PFSK-1 (cell line): ENCODE measurements around the gene TLNRD1.

Experiments used
- FOXP2 ChIP-seq: optimal IDR thresholded peaks from 2 replicates; pipeline ENCODE3; 2011; ENCODE audit warnings: borderline replicate concordance, control low read depth, inconsistent platforms; ENCODE audit not compliant: insufficient read depth; ENCODE audit errors: extremely low read length, extremely low read depth
- POLR2AphosphoS5 ChIP-seq: IDR thresholded peaks from 2 replicates; pipeline ENCODE4 v1.6.1; 2012; ENCODE audit warnings: low read depth, mild to moderate bottlenecking, control low read depth, low read length, moderate library complexity
- REST ChIP-seq, 2 experiments: IDR thresholded peaks; 2 replicates each; pipeline versions ENCODE4 v1.6.1 to v1.8.0; 2011 to 2012; ENCODE audit warnings: low read depth in 2 of 2, low read length in 2 of 2, control low read depth in 1 of 2, inconsistent platforms in 1 of 2, mild to moderate bottlenecking in 1 of 2, moderate library complexity in 1 of 2; ENCODE audit not compliant: insufficient read depth in 1 of 2
- SIN3A ChIP-seq: IDR thresholded peaks from 2 replicates; pipeline ENCODE4 v1.6.1; 2012; ENCODE audit warnings: mild to moderate bottlenecking, low read length, moderate library complexity, borderline replicate concordance; ENCODE audit not compliant: insufficient read depth
- TAF1 ChIP-seq: IDR thresholded peaks from 2 replicates; pipeline ENCODE4 v1.6.1; 2012; ENCODE audit warnings: low read length, control low read depth, borderline replicate concordance; ENCODE audit not compliant: insufficient read depth

The TLNRD1 gene

GRCh38 chr15:80985981-80986380, 14.7 kb upstream of the TLNRD1 start:
- TF ChIP-seq SIN3A (no peak), REST (IDR thresholded peaks at IDR 0.05; ENCODE audit: insufficient read depth in 1 of 2, low read depth in 2 of 2, low read length in 2 of 2) (no peak), FOXP2 (no peak), TAF1 (no peak)

- no peak for TF ChIP-seq FOXP2
- no peak for TF ChIP-seq TAF1
- no peak for TF ChIP-seq REST (IDR thresholded peaks at IDR 0.05; ENCODE audit: insufficient read depth in 1 of 2, low read depth in 2 of 2, low read length in 2 of 2)
- no peak for TF ChIP-seq POLR2AphosphoS5
- TF ChIP-seq SIN3A = no peak
Observed at GRCh38 chr15:80986487-80986886, 14.2 kb upstream of the TLNRD1 start.

GRCh38 chr15:80988148-80988796, 12.5 kb upstream of the TLNRD1 start:
- TF ChIP-seq TAF1 (no peak), REST (IDR thresholded peaks at IDR 0.05; ENCODE audit: insufficient read depth in 1 of 2, low read depth in 2 of 2, low read length in 2 of 2) (no peak), SIN3A (no peak), FOXP2 (no peak), POLR2AphosphoS5 (no peak)

GRCh38 chr15:80989081-80989517, 11.6 kb upstream of the TLNRD1 start:
- no peak for TF ChIP-seq TAF1
- TF ChIP-seq POLR2AphosphoS5 = no peak
- TF ChIP-seq FOXP2 = no peak
- TF ChIP-seq SIN3A = no peak
- TF ChIP-seq REST (IDR thresholded peaks at IDR 0.05; ENCODE audit: insufficient read depth in 1 of 2, low read depth in 2 of 2, low read length in 2 of 2) = no peak
